ENCODE results near the gene TMEM52B.
"Not testable (repeated sequence)": the region's sequence is repeated elsewhere in the genome, so short reads cannot be mapped to it uniquely, and the experiment has no call there.

Gene TMEM52B

GRCh38 chr12:10211940-10212738 lies 33.3 kb downstream of the TMEM52B start:
- DNase-seq, result peak; percentile 85 to 90

DNA sequence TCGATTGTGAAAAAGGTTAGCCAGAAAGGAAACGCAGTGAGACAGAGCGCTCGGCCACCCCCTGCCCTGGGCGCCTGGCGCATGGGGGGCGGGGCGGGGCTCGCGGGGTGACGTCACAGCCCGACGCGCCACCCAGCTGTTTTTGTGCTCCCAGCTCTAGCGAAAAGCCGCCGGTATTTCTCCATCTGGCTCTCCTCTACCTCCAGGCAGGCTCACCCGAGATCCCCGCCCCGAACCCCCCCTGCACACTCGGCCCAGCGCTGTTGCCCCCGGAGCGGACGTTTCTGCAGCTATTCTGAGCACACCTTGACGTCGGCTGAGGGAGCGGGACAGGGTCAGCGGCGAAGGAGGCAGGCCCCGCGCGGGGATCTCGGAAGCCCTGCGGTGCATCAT lies 33.9 kb downstream of the TMEM52B start, which contains the start of gene GABARAPL1:
TSS of gene GABARAPL1 (plus strand) at position 139 of the 393 bp plus-strand sequence. CDS start at position 392, 253 bp downstream.
- DNase-seq, result peak; percentile 70 to 75

GRCh38 chr12:10213168-10214135 lies 34.6 kb downstream of the TMEM52B start:
- DNase-seq, result peak; percentile 68 to 77

DNA sequence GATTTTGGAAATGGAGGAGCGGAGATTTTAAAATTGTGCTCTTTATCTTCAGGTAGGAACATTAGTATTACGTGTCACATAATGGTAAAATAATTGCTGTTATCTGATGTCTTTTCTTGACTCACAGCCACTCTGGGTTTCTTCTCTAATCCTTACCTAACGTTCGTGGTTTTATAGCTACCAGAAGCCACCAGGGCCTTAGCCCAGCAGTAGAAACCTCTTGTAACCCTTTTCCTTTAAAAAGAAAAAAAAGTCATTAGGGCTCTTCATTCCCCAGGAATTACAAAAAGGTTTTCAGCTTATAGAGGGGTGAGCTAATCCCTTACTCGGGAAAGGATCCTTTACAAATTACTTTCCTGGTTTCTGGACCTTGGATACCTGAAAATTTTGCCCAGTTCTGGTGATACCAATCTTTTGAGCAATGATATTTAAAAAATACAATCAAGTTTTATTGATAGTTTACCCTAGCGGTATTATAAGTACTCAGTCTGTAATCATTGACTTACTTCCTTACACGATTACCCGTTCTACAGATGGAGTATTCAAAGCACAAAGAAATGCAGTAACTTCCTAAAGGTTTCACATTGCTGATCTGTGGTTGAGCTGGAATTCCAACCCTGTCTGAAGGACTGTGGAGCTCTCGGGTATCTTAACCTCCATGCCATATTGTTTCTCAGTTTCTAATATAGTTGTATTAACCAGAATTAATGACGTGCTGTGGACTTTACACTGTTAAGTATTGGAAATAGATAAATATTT lies 35.5 kb downstream of the TMEM52B start:
- DNase-seq, result no peak

- DNase-seq, result no peak
Measured at GRCh38 chr12:10214895-10215267, 36.0 kb downstream of the TMEM52B start.

DNA sequence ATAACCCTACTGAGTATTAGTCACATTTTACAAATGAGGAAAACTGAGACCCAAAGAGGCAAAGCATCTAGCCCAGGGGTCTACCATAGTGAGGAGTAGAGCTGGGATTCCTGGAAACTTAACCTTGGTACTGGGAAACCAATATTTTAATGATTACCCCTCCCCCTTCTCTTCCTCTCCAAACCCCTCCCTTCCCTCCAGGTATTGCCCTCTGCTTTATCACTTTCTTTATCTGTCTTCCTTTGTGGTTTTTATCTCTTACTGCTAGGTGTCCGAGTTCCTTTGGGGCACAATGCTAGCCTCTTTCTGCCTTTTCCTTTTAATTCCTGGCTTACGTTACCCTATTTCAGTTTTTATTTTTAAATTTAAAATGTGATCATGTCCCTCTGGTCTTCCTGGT lies 36.6 kb downstream of the TMEM52B start:
- DNase-seq, result no peak

DNA sequence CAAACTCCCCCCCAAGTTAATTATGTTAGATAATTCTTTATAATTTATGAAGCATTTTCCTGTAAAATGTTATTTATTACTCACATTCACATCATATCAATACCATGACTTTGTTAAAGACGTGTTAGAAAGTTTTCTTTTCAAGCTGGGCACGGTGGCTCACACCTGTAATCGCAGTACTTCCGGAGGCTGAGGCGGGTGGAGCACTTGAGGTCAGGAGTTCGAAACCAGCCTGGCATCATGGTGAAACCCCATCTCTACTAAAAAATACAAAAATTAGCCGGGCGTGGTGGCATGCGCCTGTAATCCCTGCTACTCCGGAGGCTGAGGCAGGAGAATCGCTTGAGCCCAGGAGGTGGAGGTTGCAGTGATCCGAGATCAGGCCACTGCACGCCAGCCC lies 37.1 kb downstream of the TMEM52B start:
- DNase-seq, result peak; percentile 16 to 30

DNA sequence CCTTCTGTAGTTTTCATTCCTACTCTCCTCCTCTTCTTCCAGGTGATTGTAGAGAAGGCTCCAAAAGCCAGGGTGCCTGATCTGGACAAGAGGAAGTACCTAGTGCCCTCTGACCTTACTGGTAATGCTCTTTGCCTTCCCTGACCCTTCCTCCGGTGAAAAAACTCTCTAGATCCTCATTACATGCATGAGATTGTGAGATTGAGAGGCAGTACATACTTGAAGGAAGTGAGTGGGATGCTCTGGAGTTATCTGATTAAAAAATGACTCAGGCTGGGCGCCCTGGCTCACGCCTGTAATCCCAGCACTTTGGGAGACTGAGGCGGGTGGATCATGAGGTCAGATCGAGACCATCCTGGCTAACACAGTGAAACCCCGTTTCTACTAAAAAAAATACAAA lies 39.2 kb downstream of the TMEM52B start:
- no peak for DNase-seq

- no peak for DNase-seq
Measured at GRCh38 chr12:10220398-10221077, 41.7 kb downstream of the TMEM52B start.

DNA sequence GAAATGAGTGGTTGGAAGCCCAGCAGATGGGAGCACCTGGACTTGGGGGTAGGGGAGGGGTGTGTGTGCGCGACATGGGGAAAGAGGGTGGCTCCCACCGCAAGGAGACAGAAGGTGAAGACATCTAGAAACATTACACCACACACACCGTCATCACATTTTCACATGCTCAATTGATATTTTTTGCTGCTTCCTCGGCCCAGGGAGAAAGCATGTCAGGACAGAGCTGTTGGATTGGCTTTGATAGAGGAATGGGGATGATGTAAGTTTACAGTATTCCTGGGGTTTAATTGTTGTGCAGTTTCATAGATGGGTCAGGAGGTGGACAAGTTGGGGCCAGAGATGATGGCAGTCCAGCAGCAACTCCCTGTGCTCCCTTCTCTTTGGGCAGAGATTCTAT lies 43.0 kb downstream of the TMEM52B start:
- no peak for DNase-seq

DNA sequence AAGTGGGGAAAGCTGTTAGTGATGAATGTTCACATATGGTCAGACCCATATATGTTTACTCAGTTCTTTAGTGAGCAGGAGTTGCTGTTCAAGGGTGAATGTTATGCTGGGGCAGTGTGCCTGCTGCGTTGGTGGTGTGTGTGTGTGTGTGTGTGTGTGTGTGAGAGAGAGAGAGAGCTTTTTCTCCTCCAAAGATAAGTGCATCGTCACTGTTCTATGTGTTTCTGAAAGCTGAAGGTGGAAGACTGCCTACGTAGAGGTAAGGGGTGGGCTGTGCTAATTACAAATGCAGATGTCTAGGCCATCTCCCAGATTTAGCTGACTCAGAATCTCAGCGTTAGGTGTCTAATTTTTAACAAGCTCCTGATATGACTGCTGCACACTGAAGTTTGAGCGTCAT lies 44.4 kb downstream of the TMEM52B start:
- DNase-seq, result no peak

DNA sequence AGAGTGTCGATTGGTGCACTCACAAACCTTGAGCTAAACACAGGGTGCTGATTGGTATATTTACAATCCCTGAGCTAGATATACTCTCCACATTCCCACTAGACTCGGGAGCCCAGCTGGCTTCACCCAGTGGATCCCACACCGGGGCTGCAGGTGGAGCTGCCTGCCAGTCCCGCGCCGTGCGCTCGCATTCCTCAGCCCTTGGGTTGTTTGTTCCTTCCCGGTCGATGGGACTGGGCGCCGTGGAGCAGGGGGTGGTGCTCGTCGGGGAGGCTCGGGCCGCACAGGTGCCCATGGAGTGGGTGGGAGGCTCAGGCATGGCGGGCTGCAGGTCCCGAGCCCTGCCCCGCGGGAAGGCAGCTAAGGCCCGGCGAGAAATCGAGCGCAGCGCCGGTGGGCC lies 46.6 kb downstream of the TMEM52B start:
- not testable (repeated sequence) for DNase-seq

DNA sequence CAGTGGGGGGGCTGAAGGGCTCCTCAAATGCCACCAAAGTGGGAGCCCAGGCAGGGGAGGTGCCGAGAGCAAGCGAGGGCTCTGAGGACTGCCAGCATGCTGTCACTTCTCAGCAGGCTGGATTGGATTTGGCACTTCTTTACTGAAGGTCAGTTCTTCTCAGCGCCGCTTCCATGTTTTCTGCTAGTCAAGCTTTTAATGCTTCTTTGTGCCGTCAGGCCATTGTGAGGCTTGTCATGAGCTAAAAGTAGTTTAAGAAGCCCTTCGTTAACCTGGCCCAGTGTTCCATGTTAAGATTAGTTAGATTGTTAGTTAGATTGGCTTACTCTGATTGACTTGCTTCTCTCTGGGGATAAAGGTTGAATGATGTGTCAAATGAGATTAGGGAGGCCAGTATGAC lies 47.3 kb downstream of the TMEM52B start:
- no peak for DNase-seq

DNA sequence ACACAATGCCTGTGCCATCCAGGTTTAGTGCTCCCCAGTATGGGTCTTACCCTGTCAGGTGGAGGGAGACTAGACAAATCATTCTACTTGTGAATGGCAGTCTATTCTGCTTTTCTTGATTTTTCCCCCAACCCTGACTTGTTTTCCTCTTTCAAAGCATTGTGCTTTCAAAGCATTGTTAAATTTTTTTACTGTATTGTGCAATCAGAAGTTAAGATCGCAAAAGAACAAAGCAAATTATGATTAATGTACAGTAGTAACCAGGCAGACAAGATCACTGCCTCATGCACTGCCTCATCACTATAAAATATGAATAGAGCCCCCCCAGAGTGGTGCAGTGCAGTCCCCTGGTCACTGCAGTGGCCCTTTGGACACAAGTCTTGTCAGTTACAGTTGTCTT lies 47.9 kb downstream of the TMEM52B start:
- DNase-seq, result no peak

DNA sequence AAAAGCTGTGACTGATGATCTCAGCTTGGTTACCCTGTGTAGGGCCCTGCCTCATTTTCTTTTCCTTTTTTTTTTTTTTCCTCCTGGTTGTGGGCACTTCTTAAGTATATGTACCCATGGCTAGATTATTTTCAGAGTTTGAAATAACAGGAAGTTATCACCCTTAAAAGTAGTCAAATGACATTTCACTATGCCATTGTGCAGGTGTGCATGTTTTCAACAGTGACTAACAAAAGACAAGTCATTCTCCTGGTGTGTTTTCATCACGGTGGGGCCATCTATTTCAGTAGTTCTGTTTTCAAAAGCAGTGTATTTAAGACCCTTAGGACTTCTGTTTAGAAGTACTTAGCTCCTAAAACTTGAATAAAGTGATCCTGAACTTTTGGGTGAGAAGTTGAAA lies 48.8 kb downstream of the TMEM52B start:
- no peak for DNase-seq

DNA sequence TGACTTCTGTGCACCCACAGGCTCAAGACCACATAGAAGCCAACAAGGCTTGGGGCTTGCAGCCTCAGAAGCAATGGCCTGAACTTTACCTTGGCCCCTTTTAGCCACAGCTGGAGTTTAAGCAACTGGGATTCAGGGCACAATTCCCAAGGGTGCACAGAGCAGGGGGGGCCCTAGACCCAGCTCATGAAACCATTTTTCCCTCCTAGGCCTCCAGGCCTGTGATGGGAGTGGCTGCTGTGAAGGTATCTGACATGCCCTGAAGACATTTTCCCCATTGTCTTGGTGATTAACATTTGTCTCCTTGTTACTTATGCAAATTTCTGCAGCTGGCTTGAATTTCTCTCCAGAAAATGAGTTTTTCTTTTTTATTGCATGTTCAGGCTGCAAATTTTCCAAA lies 55.7 kb downstream of the TMEM52B start:
- no peak for DNase-seq

DNA sequence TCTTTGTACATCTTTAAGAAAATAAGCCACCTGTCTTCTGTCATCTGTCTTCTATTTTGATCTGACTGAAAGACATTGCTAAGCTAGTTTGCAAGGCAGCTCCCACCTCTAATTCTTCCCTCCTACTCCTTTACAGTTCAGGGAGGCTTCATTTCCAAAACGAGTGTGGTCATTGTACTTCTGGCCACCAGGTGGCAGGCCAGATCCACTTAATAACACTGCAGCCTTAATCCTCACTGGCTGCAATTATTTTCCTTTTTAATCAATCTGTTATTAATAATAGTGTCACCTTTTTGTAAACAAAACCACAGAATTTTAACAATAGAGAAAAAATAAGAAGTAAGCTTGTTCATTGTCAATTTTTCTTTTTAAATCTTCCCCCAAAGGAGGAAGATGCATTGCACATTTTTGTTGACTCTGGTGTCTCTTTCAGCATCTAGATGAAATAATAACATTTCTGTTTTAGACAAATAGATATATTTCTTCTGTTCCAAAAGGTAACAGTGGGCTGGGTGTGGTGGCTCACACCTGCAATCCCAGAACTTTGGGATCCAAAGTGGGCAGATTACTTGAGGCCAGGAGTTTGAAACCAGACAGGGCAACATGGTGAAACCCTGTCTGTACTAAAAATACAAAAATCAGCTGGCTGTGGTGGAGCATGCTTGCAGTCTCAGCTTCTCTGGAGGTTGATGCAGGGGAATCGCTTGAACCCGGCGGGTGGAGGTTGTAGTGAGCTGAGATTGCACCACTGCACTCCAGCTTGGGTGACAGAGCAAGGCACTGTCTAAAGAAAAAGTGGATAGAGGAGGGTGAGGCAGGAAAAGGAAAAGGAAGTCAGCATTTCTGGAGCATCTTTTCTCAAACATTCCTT lies 57.2 kb downstream of the TMEM52B start:
- DNase-seq, result peak in 1 of 2 experiments; percentile 37

GRCh38 chr12:10236720-10237119 lies 57.9 kb downstream of the TMEM52B start:
- DNase-seq, result no peak

DNA sequence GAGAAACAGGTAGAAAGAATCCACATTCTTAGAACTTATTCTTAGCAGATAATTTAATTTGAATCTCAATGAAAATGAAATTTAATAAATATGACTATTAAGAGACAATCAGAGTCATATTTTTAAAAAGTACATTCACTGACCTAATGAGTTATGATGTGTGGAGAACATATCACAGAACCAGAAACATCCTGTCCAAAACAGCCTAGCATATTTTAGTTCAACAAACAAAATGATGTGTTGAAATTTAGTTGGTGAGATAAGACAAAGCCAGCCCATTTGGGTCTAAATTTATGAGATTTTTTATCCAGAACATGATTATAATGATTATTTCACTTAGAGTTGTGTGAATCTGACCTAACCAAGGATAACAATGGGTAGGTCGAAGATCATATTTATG lies 59.7 kb downstream of the TMEM52B start:
- no peak for DNase-seq

DNA sequence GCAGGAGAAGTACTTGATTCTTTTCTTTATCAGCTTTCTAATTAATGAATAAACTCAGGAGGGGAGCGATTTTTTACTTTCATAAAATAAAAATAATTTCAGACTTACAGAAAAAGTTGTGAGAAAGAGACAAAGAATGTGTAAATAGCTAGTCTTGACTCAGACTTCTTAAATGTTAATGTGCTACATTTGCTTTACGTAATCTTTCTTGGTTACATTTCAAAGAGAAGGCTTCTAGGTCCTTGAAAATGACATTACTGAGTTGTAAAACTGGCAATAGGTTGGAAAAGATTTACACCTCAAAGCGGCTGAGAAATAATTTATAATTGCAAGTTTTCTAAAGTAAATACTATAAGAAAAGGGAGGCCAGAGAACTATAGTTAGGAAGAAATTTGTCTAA lies 62.5 kb downstream of the TMEM52B start:
- DNase-seq, result no peak

All from activated CD4-positive, alpha-beta T cell treated with anti-CD3 and anti-CD28 coated beads, Interleukin-2, amount 50 U/mL, for 48 hours (primary cell).